ENCODE measurements around the gene LDAH. TPM values are rescaled to one million over a fixed set of nuclear protein-coding genes. Genes with fewer than 3 reads are reported as not detected.
"Not testable (repeated sequence)": the region's sequence is repeated elsewhere in the genome, so short reads cannot be mapped to it uniquely, and the experiment has no call there.

LDAH gene
- total RNA-seq, 1 experiment from 2014 or later, result 17.2 TPM

GRCh38 chr2:20722592-20723240 is 100.2 kb downstream of the LDAH start:
- POLR2A ChIA-PET, result no interaction called here

GRCh38 chr2:20717641-20718040 is 105.3 kb downstream of the LDAH start:
- intact Hi-C loops (cut with micrococcal nuclease; ENCODE audit: unreplicated experiment) (no loop called here), in situ Hi-C loops (cut with HindIII; ENCODE audit: low pct_unique_long_range_greater_than_20kb, low sequenced_read_pairs) (no loop called here)
- H3K4me1 ChIP-seq (ENCODE audit: control insufficient read depth, insufficient read depth, low read length), result no peaks in the 10 kb centered on the region
- TF ChIP-seq POLR2AphosphoS5 (IDR thresholded peaks at IDR 0.05; ENCODE audit: low read depth, low read length) (no peak), TCF7L2 (IDR thresholded peaks at IDR 0.05; ENCODE audit: low read depth, low read length) (no peak), CTCF (IDR thresholded peaks at IDR 0.05) (no peak), SIN3A (IDR thresholded peaks at IDR 0.05; ENCODE audit: borderline replicate concordance, insufficient read depth, low read depth, low read length) (no peak)
- no peak overlapping the region for H3K4me3 ChIP-seq (ENCODE audit: low read depth in 2 of 2, low read length in 2 of 2)
- no peaks in the 10 kb centered on the region; the same call in 1 of the 2 replicates for H3K9me3 ChIP-seq (ENCODE audit: control insufficient read depth, insufficient read depth, low read depth, low read length)
- BruUV-seq (replicated peaks), result no TSS peak
- no peaks in the 10 kb centered on the region for H3K36me3 ChIP-seq (ENCODE audit: control insufficient read depth, insufficient read depth, low read length)
- ATAC-seq (no peak), DNase-seq (ENCODE audit: low read depth, low spot score) (no peak)
- no peaks in the 10 kb centered on the region for H3K27me3 ChIP-seq (ENCODE audit: control insufficient read depth, insufficient read depth, low read length)
- no peak overlapping the region for H3K27ac ChIP-seq (ENCODE audit: low read length)
- POLR2A ChIA-PET, result no interaction called here
- CTCF ChIA-PET, result no interaction called here

More at GRCh38 chr2:20722592-20723240, 100.2 kb downstream of the LDAH start:
- DNase-seq (ENCODE audit: low read depth, low spot score) (no peak), ATAC-seq (no peak)
- H3K4me3 ChIP-seq (ENCODE audit: low read depth in 2 of 2, low read length in 2 of 2), result no peak overlapping the region
- H3K27me3 ChIP-seq (ENCODE audit: control insufficient read depth, insufficient read depth, low read length), result no peaks in the 10 kb centered on the region
- H3K9me3 ChIP-seq (ENCODE audit: control insufficient read depth, insufficient read depth, low read depth, low read length), result no peaks in the 10 kb centered on the region
- BruUV-seq (replicated peaks), result no TSS peak
- TF ChIP-seq REST (IDR thresholded peaks at IDR 0.05; ENCODE audit: insufficient read depth in 1 of 2, low read depth in 2 of 2, low read length in 1 of 2) (no peak), POLR2AphosphoS5 (IDR thresholded peaks at IDR 0.05; ENCODE audit: low read depth, low read length) (no peak), CTCF (IDR thresholded peaks at IDR 0.05) (no peak), TCF7L2 (IDR thresholded peaks at IDR 0.05; ENCODE audit: low read depth, low read length) (no peak), SIN3A (IDR thresholded peaks at IDR 0.05; ENCODE audit: borderline replicate concordance, insufficient read depth, low read depth, low read length) (no peak)
- intact Hi-C loops (cut with micrococcal nuclease; ENCODE audit: unreplicated experiment) (no loop called here), in situ Hi-C loops (cut with HindIII; ENCODE audit: low pct_unique_long_range_greater_than_20kb, low sequenced_read_pairs) (no loop called here)
- no peaks in the 10 kb centered on the region for H3K4me1 ChIP-seq (ENCODE audit: control insufficient read depth, insufficient read depth, low read length)
- H3K36me3 ChIP-seq (ENCODE audit: control insufficient read depth, insufficient read depth, low read length), result no peaks in the 10 kb centered on the region
- no peak overlapping the region for H3K27ac ChIP-seq (ENCODE audit: low read length)
- CTCF ChIA-PET, result no interaction called here

- H3K27me3 ChIP-seq (ENCODE audit: control insufficient read depth, insufficient read depth, low read length); H3K4me3 ChIP-seq (ENCODE audit: low read depth in 2 of 2, low read length in 2 of 2); H3K9me3 ChIP-seq (ENCODE audit: control insufficient read depth, insufficient read depth, low read depth, low read length); ATAC-seq; H3K27ac ChIP-seq (ENCODE audit: low read length); H3K36me3 ChIP-seq (ENCODE audit: control insufficient read depth, insufficient read depth, low read length); H3K4me1 ChIP-seq (ENCODE audit: control insufficient read depth, insufficient read depth, low read length); DNase-seq (ENCODE audit: low read depth, low spot score); BruUV-seq (replicated peaks); CTCF ChIA-PET; in situ Hi-C loops (cut with HindIII; ENCODE audit: low pct_unique_long_range_greater_than_20kb, low sequenced_read_pairs); intact Hi-C loops (cut with micrococcal nuclease; ENCODE audit: unreplicated experiment); POLR2A ChIA-PET: not testable (repeated sequence)
Observed at GRCh38 chr2:20716164-20716563, 106.7 kb downstream of the LDAH start.

GRCh38 chr2:20714412-20714811 is 108.5 kb downstream of the LDAH start:
- ATAC-seq; POLR2A ChIA-PET; H3K4me1 ChIP-seq (ENCODE audit: control insufficient read depth, insufficient read depth, low read length); CTCF ChIA-PET; intact Hi-C loops (cut with micrococcal nuclease; ENCODE audit: unreplicated experiment); H3K27ac ChIP-seq (ENCODE audit: low read length); H3K36me3 ChIP-seq (ENCODE audit: control insufficient read depth, insufficient read depth, low read length); H3K4me3 ChIP-seq (ENCODE audit: low read depth in 2 of 2, low read length in 2 of 2); H3K9me3 ChIP-seq (ENCODE audit: control insufficient read depth, insufficient read depth, low read depth, low read length); DNase-seq (ENCODE audit: low read depth, low spot score); BruUV-seq (replicated peaks); H3K27me3 ChIP-seq (ENCODE audit: control insufficient read depth, insufficient read depth, low read length); in situ Hi-C loops (cut with HindIII; ENCODE audit: low pct_unique_long_range_greater_than_20kb, low sequenced_read_pairs): not testable (repeated sequence)

Measured in Panc1 (cell line).